Liver (tissue), 9 donors: ENCODE results near the gene C10orf95. TPM values are rescaled to one million over a fixed set of nuclear protein-coding genes. Genes with fewer than 3 reads are reported as not detected.

Experiments
- DNase-seq: peaks from one replicate; pipeline ENCODE4 v3.0.0-alpha.2; 2017; ENCODE audit warnings: low spot score
- H3K27ac ChIP-seq, 2 donors: one replicate each; pipeline ENCODE4 v1.7.0; 2013; ENCODE audit warnings: inconsistent platforms in 2 of 2, low read length in 2 of 2, control low read depth in 1 of 2, low read depth in 1 of 2, mild to moderate bottlenecking in 1 of 2
- H3K27me3 ChIP-seq, 4 donors: one replicate each; pipeline versions ENCODE4 v1.6.1 to v1.7.0; 2013; ENCODE audit warnings: low read length in 3 of 4, inconsistent platforms in 1 of 4, mild to moderate bottlenecking in 1 of 4, moderate library complexity in 1 of 4; ENCODE audit not compliant: control insufficient read depth in 4 of 4, insufficient read depth in 4 of 4
- H3K36me3 ChIP-seq, 4 donors: one replicate each; pipeline versions ENCODE4 v1.6.1 to v1.7.0; 2013; ENCODE audit warnings: low read length in 3 of 4, mild to moderate bottlenecking in 3 of 4, low read depth in 1 of 4, moderate library complexity in 1 of 4; ENCODE audit not compliant: control insufficient read depth in 4 of 4, insufficient read depth in 3 of 4
- H3K4me1 ChIP-seq, 4 donors: one replicate each; pipeline versions ENCODE4 v1.6.1 to v1.7.0; 2013; ENCODE audit warnings: low read length in 3 of 4, mild to moderate bottlenecking in 3 of 4, moderate library complexity in 1 of 4; ENCODE audit not compliant: control insufficient read depth in 4 of 4, insufficient read depth in 4 of 4
- H3K4me3 ChIP-seq, 3 donors: one replicate each; pipeline versions ENCODE4 v1.6.1 to v1.7.0; 2013; ENCODE audit warnings: low read length in 3 of 3, control low read depth in 1 of 3, low read depth in 1 of 3, mild to moderate bottlenecking in 1 of 3
- H3K9ac ChIP-seq, 2 donors: one replicate each; pipeline ENCODE4 v1.7.0; 2013; ENCODE audit warnings: low read length in 2 of 2, mild to moderate bottlenecking in 2 of 2, moderate library complexity in 2 of 2, control low read depth in 1 of 2, low read depth in 1 of 2
- H3K9me3 ChIP-seq, 4 donors: one replicate each; pipeline versions ENCODE4 v1.6.1 to v1.7.0; 2013; ENCODE audit warnings: low read length in 3 of 4; ENCODE audit not compliant: control insufficient read depth in 4 of 4
- ATF3 ChIP-seq: IDR thresholded peaks from 2 replicates; pipeline ENCODE4 v1.6.1; 2016; ENCODE audit warnings: antibody characterized with exemption
- CTCF ChIP-seq: fragments of 150-350 bp; IDR thresholded peaks from 2 replicates; pipeline ENCODE4 v1.5.1; 2017; ENCODE audit warnings: improper control_type of control experiment, low read depth, low read length; ENCODE audit not compliant: missing input control
- EGR1 ChIP-seq, 2 donors: IDR thresholded peaks; 2 replicates each; pipeline ENCODE4 v1.6.1; 2016 to 2018; ENCODE audit warnings: antibody characterized with exemption in 2 of 2, low read depth in 2 of 2
- FOXA1 ChIP-seq: IDR thresholded peaks from 2 replicates; pipeline ENCODE4 v1.6.1; 2016; ENCODE audit warnings: antibody characterized with exemption
- FOXA2 ChIP-seq: IDR thresholded peaks from 2 replicates; pipeline ENCODE4 v1.6.1; 2016; ENCODE audit warnings: antibody characterized with exemption
- HNF4A ChIP-seq, 2 donors: conservative IDR thresholded peaks; 2 replicates each; pipeline ENCODE4 v1.6.1; 2016; ENCODE audit warnings: antibody characterized with exemption in 2 of 2, mild to moderate bottlenecking in 2 of 2
- HNF4G ChIP-seq: IDR thresholded peaks from 2 replicates; pipeline ENCODE4 v1.6.1; 2016; ENCODE audit warnings: antibody characterized with exemption
- JUND ChIP-seq, 2 donors: IDR thresholded peaks; 2 replicates each; pipeline ENCODE4 v1.6.1; 2016; ENCODE audit warnings: antibody characterized with exemption in 2 of 2
- NR2F2 ChIP-seq: IDR thresholded peaks from 2 replicates; pipeline ENCODE4 v1.6.1; 2016; ENCODE audit warnings: antibody characterized with exemption
- RAD21 ChIP-seq, 2 donors: IDR thresholded peaks; 2 replicates each; pipeline ENCODE4 v1.6.1; 2016; ENCODE audit warnings: antibody characterized with exemption in 2 of 2, mild to moderate bottlenecking in 2 of 2
- REST ChIP-seq: IDR thresholded peaks from 2 replicates; pipeline ENCODE4 v1.6.1; 2016; ENCODE audit warnings: antibody characterized with exemption, mild to moderate bottlenecking
- RXRA ChIP-seq, 2 donors: IDR thresholded peaks; 2 replicates each; pipeline ENCODE4 v1.6.1; 2017 to 2018; ENCODE audit warnings: antibody characterized with exemption in 2 of 2, mild to moderate bottlenecking in 1 of 2
- SP1 ChIP-seq: IDR thresholded peaks from 2 replicates; pipeline ENCODE4 v1.6.1; 2018; ENCODE audit warnings: antibody characterized with exemption, mild to moderate bottlenecking
- TAF1 ChIP-seq: conservative IDR thresholded peaks from 2 replicates; pipeline ENCODE4 v1.6.1; 2016; ENCODE audit warnings: antibody characterized with exemption, mild to moderate bottlenecking
- YY1 ChIP-seq: IDR thresholded peaks from 2 replicates; pipeline ENCODE4 v1.6.1; 2016; ENCODE audit warnings: antibody characterized with exemption, mild to moderate bottlenecking
- ZBTB33 ChIP-seq: IDR thresholded peaks from 2 replicates; pipeline ENCODE4 v1.6.1; 2016; ENCODE audit warnings: antibody characterized with exemption
- WGBS: extraction: QIAGEN DNeasy Blood & Tissue Kit; methylation state at CpG from one replicate; pipeline ENCODE4 v1.1.7; 2013; 5-methylcytosine and 5-hydroxymethylcytosine counted together
- polyA plus RNA-seq, 2 donors: library from polyadenylated mRNA; stranded (reverse) in 1 of 2; unstranded in 1 of 2; fragments of 200-250 nt in 1 of 2; fragments of >200 nt in 1 of 2; fragmentation: Nextera tagmentation in 1 of 2; extraction: Ambion mirVana in 1 of 2; gene quantifications; one replicate each; pipeline versions ENCODE4 v1.2.1 to v1.2.3, GENCODE V29; 2013 to 2015
- total RNA-seq, 2 donors: library from RNA; depleted of rRNA; stranded (reverse); fragments of >200 nt; gene quantifications; one replicate each; pipeline ENCODE4 v1.2.3, GENCODE V29; 2014
- donor health status: healthy.
- donor health status: healthy.
- donor health status: healthy.
- donor health status: healthy.
- donor health status: healthy.

C10orf95 gene
- total and polyA plus RNA-seq, 4 donors = 0.09 to 0.24 TPM; not detected in 2

GRCh38 chr10:102413053-102413705 lies 38.2 kb downstream of the C10orf95 start (continued):
- TF ChIP-seq ZBTB33 = no peak

GRCh38 chr10:102412293-102412692 lies 39.0 kb downstream of the C10orf95 start:
- Histone ChIP-seq H3K4me1 (peaks cover 2 to 8% (median 5%) of the 10 kb centered on the region in 4 donors), H3K27ac (no peak overlapping the region), H3K9ac (no peak overlapping the region), H3K27me3 (peaks cover 0 to 25% (median 6%) of the 10 kb centered on the region in 4 donors), H3K36me3 (no peaks in the 10 kb centered on the region), H3K9me3 (no peaks in the 10 kb centered on the region), H3K4me3 (no peak overlapping the region)
- TF ChIP-seq FOXA2 = no peak
- no peak for TF ChIP-seq ATF3
- no peak for TF ChIP-seq FOXA1
- no peak for TF ChIP-seq TAF1
- TF ChIP-seq HNF4G = no peak
- TF ChIP-seq ZBTB33 = no peak
- TF ChIP-seq REST = no peak
- TF ChIP-seq RAD21 (IDR thresholded peaks at IDR 0.05) = no peak
- TF ChIP-seq EGR1 (IDR thresholded peaks at IDR 0.05; ENCODE audit: low read depth in 2 of 2) = no peak
- TF ChIP-seq NR2F2 = no peak
- no peak for TF ChIP-seq SP1
- TF ChIP-seq HNF4A (conservative IDR thresholded peaks at IDR 0.05) = no peak
- no peak for TF ChIP-seq CTCF
- TF ChIP-seq RXRA (IDR thresholded peaks at IDR 0.05) = no peak
- TF ChIP-seq YY1 = no peak
- TF ChIP-seq JUND (IDR thresholded peaks at IDR 0.05) = no peak
- WGBS = 87% methylated on average over 10 of the region's 10 CpGs
- no peak for DNase-seq
